Hindlimb muscle (tissue), 1 donor: Measurements from ENCODE around the gene PHF10. TPM values are rescaled to one million over a fixed set of nuclear protein-coding genes. Genes with fewer than 3 reads are reported as not detected.
"Not testable (repeated sequence)": the region's sequence is repeated elsewhere in the genome, so short reads cannot be mapped to it uniquely, and the experiment has no call there.

ENCODE experiments used
- DNase-seq: peaks from one replicate; pipeline ENCODE4 v3.0.0-alpha.2; 2013
- polyA plus RNA-seq: library from polyadenylated mRNA; unstranded; fragments of 120-200 nt; gene quantifications from one replicate; pipeline ENCODE4 v1.2.1, GENCODE V29; 2013; ENCODE audit not compliant: insufficient read length

PHF10 gene
- 71.2 TPM for polyA plus RNA-seq

- peak; percentile 74 for DNase-seq
These were observed at the start of gene PHF10 for GRCh38 chr6:169724494-169725124. Gene PHF10 (minus strand): TSS chr6:169724500. CDS start chr6:169723931, 569 bp downstream.

GRCh38 chr6:169766921-169767736, 42.8 kb upstream of the PHF10 start:
- no peak for DNase-seq

- DNase-seq: no peak
These were observed 41.9 kb upstream of the PHF10 start for GRCh38 chr6:169766232-169766631.

- DNase-seq: not testable (repeated sequence)
These were observed 41.5 kb upstream of the PHF10 start for GRCh38 chr6:169765789-169766188.

- no peak for DNase-seq
These were observed 39.6 kb upstream of the PHF10 start for GRCh38 chr6:169763881-169764280.

GRCh38 chr6:169763308-169763707, 39.0 kb upstream of the PHF10 start:
- DNase-seq: no peak

GRCh38 chr6:169755162-169755561, 30.9 kb upstream of the PHF10 start:
- DNase-seq: no peak

- no peak for DNase-seq
These were observed 27.8 kb upstream of the PHF10 start for GRCh38 chr6:169752074-169752623.

GRCh38 chr6:169751242-169752073, 27.2 kb upstream of the PHF10 start, which contains the start of the genes DYNLT2 and ERMARD:
Gene DYNLT2 (minus strand): TSS chr6:169751572. CDS start chr6:169751458, 114 bp downstream.
Gene ERMARD (plus strand): TSS chr6:169751622. CDS start chr6:169751658, 36 bp downstream.
- peak; percentile 96 for DNase-seq

GRCh38 chr6:169746556-169746955, 22.3 kb upstream of the PHF10 start:
- DNase-seq: no peak

- no peak for DNase-seq
These were observed 21.1 kb upstream of the PHF10 start for GRCh38 chr6:169745405-169745804.

GRCh38 chr6:169741344-169741743, 17.0 kb upstream of the PHF10 start:
- no peak for DNase-seq

- no peak for DNase-seq
These were observed 14.8 kb upstream of the PHF10 start for GRCh38 chr6:169738976-169739529.

GRCh38 chr6:169738204-169738975, 14.1 kb upstream of the PHF10 start:
- DNase-seq: peak; percentile 10

- no peak for DNase-seq
These were observed 5.7 kb upstream of the PHF10 start for GRCh38 chr6:169729961-169730360.

GRCh38 chr6:169726963-169727362, 2.7 kb upstream of the PHF10 start:
- DNase-seq: no peak

GRCh38 chr6:169726049-169726400, 1.7 kb upstream of the PHF10 start:
- no peak for DNase-seq

GRCh38 chr6:169725125-169726048, 1.1 kb upstream of the PHF10 start:
- no peak for DNase-seq

GRCh38 chr6:169723991-169724493, 258 bp downstream of the PHF10 start:
- peak; percentile 48 for DNase-seq
